BE2C (cell line): Measurements from ENCODE around the gene SLC38A8. TPM values are rescaled to one million over a fixed set of nuclear protein-coding genes. Genes with fewer than 3 reads are reported as not detected.

Source experiments
- DNase-seq: peaks from one replicate; pipeline ENCODE4 v3.0.0-alpha.2; 2020
- H3K27me3 ChIP-seq: fragments of 250-450 bp; sonication (Bioruptor Pico); 2 replicates; pipeline ENCODE4 v1.5.1; 2020; ENCODE audit warnings: mild to moderate bottlenecking
- H3K36me3 ChIP-seq: fragments of 250-450 bp; sonication (Bioruptor Pico); 2 replicates; pipeline ENCODE4 v1.5.1; 2020; ENCODE audit warnings: mild to moderate bottlenecking
- H3K4me1 ChIP-seq: fragments of 250-450 bp; sonication (Bioruptor Pico); 2 replicates; pipeline ENCODE4 v1.5.1; 2020
- H3K4me3 ChIP-seq: 2 replicates; pipeline ENCODE4 v1.5.1; 2011; ENCODE audit warnings: low read depth, low read length
- H3K9me3 ChIP-seq: fragments of 250-450 bp; sonication (Bioruptor Pico); 2 replicates; pipeline ENCODE4 v1.5.1; 2020
- CTCF ChIP-seq: IDR thresholded peaks from 2 replicates; pipeline ENCODE4 v1.5.1; 2012; ENCODE audit warnings: mild to moderate bottlenecking, low read depth, low read length
- polyA plus RNA-seq: library from polyadenylated mRNA; unstranded; fragments of >200 nt; gene quantifications from one replicate; pipeline ENCODE4 v1.2.1, GENCODE V29; 2012; ENCODE audit warnings: low read depth, missing spikeins; ENCODE audit not compliant: insufficient read length, insufficient read depth

The SLC38A8 gene
- polyA plus RNA-seq, result not detected

DNA sequence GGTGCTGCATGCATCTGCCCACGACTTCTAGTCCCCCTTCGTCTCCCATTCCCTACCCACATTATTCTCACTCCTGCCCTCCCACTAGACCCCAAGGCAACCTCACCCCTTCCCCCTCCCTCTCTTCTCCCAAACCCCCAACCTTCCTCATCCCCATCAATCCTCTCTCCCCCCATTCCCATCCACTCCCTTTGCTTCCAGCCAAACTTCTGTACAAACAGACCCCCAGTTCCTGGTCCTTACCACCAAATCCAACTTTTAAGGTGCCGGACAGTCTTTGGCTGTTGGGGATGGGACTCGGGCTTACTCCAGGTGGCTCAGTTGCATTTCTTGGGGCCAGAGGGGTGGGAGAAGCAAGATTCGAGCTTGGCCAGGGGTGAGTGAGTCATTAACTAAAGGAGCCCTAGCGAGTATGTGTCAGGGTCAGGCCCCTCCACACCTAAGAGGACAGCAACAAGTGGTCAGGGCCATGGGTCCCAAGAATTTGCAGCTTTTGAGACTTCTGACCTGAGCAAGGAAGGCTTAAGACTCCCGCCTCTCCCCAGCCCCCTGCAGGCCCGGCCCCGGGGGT lies at the start of gene SLC38A8:
Gene SLC38A8 (minus strand): TSS at position 488 of the 571 bp plus-strand sequence. CDS start 638 bp downstream, outside the sequence.
- Histone ChIP-seq H3K9me3 (no peaks in the 10 kb centered on the region), H3K4me3 (no peak within 1 kb of the TSS), H3K27me3 (peaks cover 60% of the 10 kb centered on the region), H3K4me1 (no peaks in the 10 kb centered on the region), H3K36me3 (no peaks in the 10 kb centered on the region)
- TF ChIP-seq CTCF, result no peak
- no peak for DNase-seq

GRCh38 chr16:84091460-84091859 lies 48.9 kb upstream of the SLC38A8 start:
- H3K4me1 ChIP-seq, result no peaks in the 10 kb centered on the region
- H3K27me3 ChIP-seq, result no peaks in the 10 kb centered on the region
- DNase-seq, result no peak
- TF ChIP-seq CTCF, result no peak
- H3K36me3 ChIP-seq, result peaks cover 68% of the 10 kb centered on the region
- H3K4me3 ChIP-seq, result no peak overlapping the region
- H3K9me3 ChIP-seq, result no peaks in the 10 kb centered on the region

- Histone ChIP-seq H3K4me3 (no peak overlapping the region), H3K4me1 (no peaks in the 10 kb centered on the region), H3K27me3 (no peaks in the 10 kb centered on the region), H3K9me3 (no peaks in the 10 kb centered on the region), H3K36me3 (peaks cover 65% of the 10 kb centered on the region)
- no peak for TF ChIP-seq CTCF
- DNase-seq, result no peak
Observed at GRCh38 chr16:84090211-84090610, 47.6 kb upstream of the SLC38A8 start.

GRCh38 chr16:84088695-84089395 lies 46.2 kb upstream of the SLC38A8 start:
- no peak overlapping the region for H3K4me3 ChIP-seq
- DNase-seq, result peak; percentile 61
- no peaks in the 10 kb centered on the region for H3K4me1 ChIP-seq
- H3K27me3 ChIP-seq, result no peaks in the 10 kb centered on the region
- peak; percentile 42 for TF ChIP-seq CTCF
- H3K36me3 ChIP-seq, result peaks cover 66% of the 10 kb centered on the region
- H3K9me3 ChIP-seq, result no peaks in the 10 kb centered on the region

- Histone ChIP-seq H3K4me1 (no peaks in the 10 kb centered on the region), H3K36me3 (peaks cover 59% of the 10 kb centered on the region), H3K9me3 (no peaks in the 10 kb centered on the region), H3K27me3 (no peaks in the 10 kb centered on the region), H3K4me3 (no peak overlapping the region)
- DNase-seq, result no peak
- TF ChIP-seq CTCF, result no peak
Observed at GRCh38 chr16:84087466-84088151, 45.0 kb upstream of the SLC38A8 start.
